DOHH2 (cell line): ENCODE data around the gene KREMEN2.

Experiments used
- EZH2phosphoT487 ChIP-seq: fragments of 200-600 bp; sonication (generic); IDR thresholded peaks from 2 replicates; pipeline ENCODE4 v1.6.1; 2017; ENCODE audit warnings: borderline replicate concordance, mild to moderate bottlenecking, antibody characterized with exemption, low read length, moderate library complexity, mixed read lengths
- TF ChIP-seq, protein P1 (sequence below): fragments of 200-600 bp; sonication (generic); IDR thresholded peaks from one replicate; pipeline ENCODE4 v1.5.1; 2014; ENCODE audit warnings: antibody characterized with exemption, mild to moderate bottlenecking, low read depth, low read length; ENCODE audit not compliant: poor library complexity, severe bottlenecking

DNA sequence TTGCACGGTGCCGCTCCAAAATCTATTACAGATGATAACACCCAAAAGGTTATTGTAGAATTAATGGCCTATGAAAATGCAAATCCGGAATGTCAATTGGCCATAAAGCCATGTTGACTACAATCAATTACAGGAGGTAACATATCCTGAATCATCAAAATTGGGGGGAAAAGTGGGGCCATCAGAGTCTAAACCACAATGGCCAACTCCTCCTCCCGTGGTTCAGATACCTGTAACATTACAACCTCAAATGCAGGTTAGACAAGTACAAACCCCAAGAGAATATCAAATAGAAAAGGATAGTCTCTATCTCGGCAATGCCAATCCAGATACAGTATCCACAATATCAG lies 37.5 kb upstream of the KREMEN2 start:
- TF ChIP-seq, protein P1, sequence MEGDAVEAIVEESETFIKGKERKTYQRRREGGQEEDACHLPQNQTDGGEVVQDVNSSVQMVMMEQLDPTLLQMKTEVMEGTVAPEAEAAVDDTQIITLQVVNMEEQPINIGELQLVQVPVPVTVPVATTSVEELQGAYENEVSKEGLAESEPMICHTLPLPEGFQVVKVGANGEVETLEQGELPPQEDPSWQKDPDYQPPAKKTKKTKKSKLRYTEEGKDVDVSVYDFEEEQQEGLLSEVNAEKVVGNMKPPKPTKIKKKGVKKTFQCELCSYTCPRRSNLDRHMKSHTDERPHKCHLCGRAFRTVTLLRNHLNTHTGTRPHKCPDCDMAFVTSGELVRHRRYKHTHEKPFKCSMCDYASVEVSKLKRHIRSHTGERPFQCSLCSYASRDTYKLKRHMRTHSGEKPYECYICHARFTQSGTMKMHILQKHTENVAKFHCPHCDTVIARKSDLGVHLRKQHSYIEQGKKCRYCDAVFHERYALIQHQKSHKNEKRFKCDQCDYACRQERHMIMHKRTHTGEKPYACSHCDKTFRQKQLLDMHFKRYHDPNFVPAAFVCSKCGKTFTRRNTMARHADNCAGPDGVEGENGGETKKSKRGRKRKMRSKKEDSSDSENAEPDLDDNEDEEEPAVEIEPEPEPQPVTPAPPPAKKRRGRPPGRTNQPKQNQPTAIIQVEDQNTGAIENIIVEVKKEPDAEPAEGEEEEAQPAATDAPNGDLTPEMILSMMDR = no peak
- no peak for TF ChIP-seq EZH2phosphoT487
